ENCODE data around the gene PIH1D1.
"Not testable (repeated sequence)": the region's sequence is repeated elsewhere in the genome, so short reads cannot be mapped to it uniquely, and the experiment has no call there.

Gene PIH1D1

GRCh38 chr19:49463960-49464740 is 12.5 kb upstream of the PIH1D1 start:
- TF ChIP-seq CTCF (IDR thresholded peaks at IDR 0.05; ENCODE audit: low read depth, low read length, missing control alignments), result no peak
- no peak for DNase-seq (ENCODE audit: extremely low read depth, low read depth)
- H3K4me3 ChIP-seq (replicated peaks; ENCODE audit: low read depth, low read length), result no peak overlapping the region

- DNase-seq (ENCODE audit: extremely low read depth, low read depth), result no peak
- H3K4me3 ChIP-seq (replicated peaks; ENCODE audit: low read depth, low read length), result no peak overlapping the region
- TF ChIP-seq CTCF (IDR thresholded peaks at IDR 0.05; ENCODE audit: low read depth, low read length, missing control alignments), result no peak
Measured at GRCh38 chr19:49462492-49462891, 10.9 kb upstream of the PIH1D1 start.

- TF ChIP-seq CTCF (IDR thresholded peaks at IDR 0.05; ENCODE audit: low read depth, low read length, missing control alignments), result no peak
- no peak overlapping the region for H3K4me3 ChIP-seq (replicated peaks; ENCODE audit: low read depth, low read length)
- no peak for DNase-seq (ENCODE audit: extremely low read depth, low read depth)
Measured at GRCh38 chr19:49461656-49462055, 10.0 kb upstream of the PIH1D1 start.

- not testable (repeated sequence) for H3K4me3 ChIP-seq (replicated peaks; ENCODE audit: low read depth, low read length)
Measured at GRCh38 chr19:49461130-49461529, 9.5 kb upstream of the PIH1D1 start.

GRCh38 chr19:49459388-49459787 is 7.8 kb upstream of the PIH1D1 start:
- no peak for TF ChIP-seq CTCF (IDR thresholded peaks at IDR 0.05; ENCODE audit: low read depth, low read length, missing control alignments)
- DNase-seq (ENCODE audit: extremely low read depth, low read depth), result no peak
- no peak overlapping the region for H3K4me3 ChIP-seq (replicated peaks; ENCODE audit: low read depth, low read length)

More at GRCh38 chr19:49461130-49461529, 9.5 kb upstream of the PIH1D1 start:
- DNase-seq (ENCODE audit: extremely low read depth, low read depth), result not testable (repeated sequence)

- no peak overlapping the region for H3K4me3 ChIP-seq (replicated peaks; ENCODE audit: low read depth, low read length)
- no peak for DNase-seq (ENCODE audit: extremely low read depth, low read depth)
Measured at GRCh38 chr19:49458567-49458903, 6.9 kb upstream of the PIH1D1 start.

GRCh38 chr19:49456326-49456725 is 4.7 kb upstream of the PIH1D1 start:
- no peak overlapping the region for H3K4me3 ChIP-seq (replicated peaks; ENCODE audit: low read depth, low read length)
- no peak for TF ChIP-seq CTCF (IDR thresholded peaks at IDR 0.05; ENCODE audit: low read depth, low read length, missing control alignments)
- no peak for DNase-seq (ENCODE audit: extremely low read depth, low read depth)

More at GRCh38 chr19:49458567-49458903, 6.9 kb upstream of the PIH1D1 start:
- no peak for TF ChIP-seq CTCF (IDR thresholded peaks at IDR 0.05; ENCODE audit: low read depth, low read length, missing control alignments)

Measured in HFF-Myc (cell line).